Fibroblast of villous mesenchyme (primary cell): ENCODE results near the gene PITPNC1. TPM values are rescaled to one million over a fixed set of nuclear protein-coding genes. Genes with fewer than 3 reads are reported as not detected.
A peak's percentile ranks its signal among the peaks of the same experiment; 100 is the strongest.

Experiments
- DNase-seq: peaks from one replicate; pipeline ENCODE4 v3.0.0-alpha.2; 2010; ENCODE audit warnings: low read depth
- H3K4me3 ChIP-seq: 2 replicates; pipeline ENCODE4 v1.5.1; 2011; ENCODE audit warnings: low read depth, mild to moderate bottlenecking, low read length
- total RNA-seq: library from RNA; depleted of rRNA; stranded (reverse); fragments of >200 nt; gene quantifications from 2 replicates; pipeline ENCODE4 v1.2.3, GENCODE V29; 2012
- TF ChIP-seq, protein P1 (sequence below): IDR thresholded peaks from 2 replicates; pipeline ENCODE4 v1.5.1; 2012; ENCODE audit warnings: low read depth, mild to moderate bottlenecking, low read length; ENCODE audit not compliant: insufficient read depth

PITPNC1 gene
- total RNA-seq, 1 donor: 4.3 TPM

DNA sequence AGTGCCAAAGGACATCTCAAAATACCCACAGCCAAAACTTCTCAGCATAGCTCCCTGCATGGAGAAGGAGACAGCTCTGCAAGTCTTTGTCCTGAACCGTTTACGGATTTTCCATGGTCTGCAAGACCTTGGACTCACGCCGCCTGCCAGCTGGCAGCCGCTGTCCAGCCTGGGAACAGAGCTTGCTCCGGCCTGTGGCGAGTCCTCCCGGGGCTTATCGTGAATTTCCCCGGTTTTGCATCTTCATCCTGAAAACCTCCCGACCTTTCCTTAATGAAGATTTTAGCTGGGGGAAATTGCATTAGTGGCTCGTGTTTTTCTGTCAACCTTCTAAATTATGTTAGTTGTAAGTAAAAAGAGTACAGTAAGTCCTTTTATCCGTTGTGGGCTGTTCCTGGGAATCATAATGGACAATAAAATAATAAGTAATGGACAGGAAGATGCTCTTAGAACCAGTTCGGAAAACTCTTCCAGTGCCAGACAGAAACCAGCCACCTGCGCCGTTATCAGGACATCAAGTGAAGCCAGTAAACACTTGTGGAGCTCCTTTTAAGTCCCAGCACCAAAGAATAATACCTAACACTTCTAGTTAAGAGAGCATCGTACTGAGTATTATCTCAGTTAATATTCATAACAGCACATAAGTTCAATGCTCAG, 228.3 kb downstream of the PITPNC1 start:
- peak; percentile 21 for DNase-seq

DNA sequence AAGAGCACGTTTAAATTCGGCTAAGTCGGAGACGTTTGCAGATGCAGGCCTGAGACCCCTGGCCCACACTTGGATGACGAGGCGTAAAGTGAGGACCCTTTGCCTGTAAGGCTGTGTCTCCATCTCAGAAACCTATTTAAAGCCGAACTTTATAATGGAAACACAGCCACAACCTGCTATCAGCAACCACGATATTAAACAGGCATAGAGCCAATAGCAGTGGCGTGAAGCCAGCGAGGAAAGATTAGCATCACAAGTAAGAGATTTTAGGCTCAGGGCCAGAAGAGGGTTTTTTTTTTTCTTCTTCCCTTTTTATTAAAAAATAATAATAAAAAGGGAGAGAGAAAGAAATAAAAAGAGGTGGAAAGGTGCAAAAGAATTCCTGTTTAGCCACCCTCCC, 229.4 kb downstream of the PITPNC1 start:
- no peak for DNase-seq
- no peak overlapping the region for H3K4me3 ChIP-seq
- TF ChIP-seq, protein P1, sequence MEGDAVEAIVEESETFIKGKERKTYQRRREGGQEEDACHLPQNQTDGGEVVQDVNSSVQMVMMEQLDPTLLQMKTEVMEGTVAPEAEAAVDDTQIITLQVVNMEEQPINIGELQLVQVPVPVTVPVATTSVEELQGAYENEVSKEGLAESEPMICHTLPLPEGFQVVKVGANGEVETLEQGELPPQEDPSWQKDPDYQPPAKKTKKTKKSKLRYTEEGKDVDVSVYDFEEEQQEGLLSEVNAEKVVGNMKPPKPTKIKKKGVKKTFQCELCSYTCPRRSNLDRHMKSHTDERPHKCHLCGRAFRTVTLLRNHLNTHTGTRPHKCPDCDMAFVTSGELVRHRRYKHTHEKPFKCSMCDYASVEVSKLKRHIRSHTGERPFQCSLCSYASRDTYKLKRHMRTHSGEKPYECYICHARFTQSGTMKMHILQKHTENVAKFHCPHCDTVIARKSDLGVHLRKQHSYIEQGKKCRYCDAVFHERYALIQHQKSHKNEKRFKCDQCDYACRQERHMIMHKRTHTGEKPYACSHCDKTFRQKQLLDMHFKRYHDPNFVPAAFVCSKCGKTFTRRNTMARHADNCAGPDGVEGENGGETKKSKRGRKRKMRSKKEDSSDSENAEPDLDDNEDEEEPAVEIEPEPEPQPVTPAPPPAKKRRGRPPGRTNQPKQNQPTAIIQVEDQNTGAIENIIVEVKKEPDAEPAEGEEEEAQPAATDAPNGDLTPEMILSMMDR: no peak

More for the DNA sequence above, 228.3 kb downstream of the PITPNC1 start:
- H3K4me3 ChIP-seq: no peak overlapping the region
- TF ChIP-seq, protein P1: no peak

DNA sequence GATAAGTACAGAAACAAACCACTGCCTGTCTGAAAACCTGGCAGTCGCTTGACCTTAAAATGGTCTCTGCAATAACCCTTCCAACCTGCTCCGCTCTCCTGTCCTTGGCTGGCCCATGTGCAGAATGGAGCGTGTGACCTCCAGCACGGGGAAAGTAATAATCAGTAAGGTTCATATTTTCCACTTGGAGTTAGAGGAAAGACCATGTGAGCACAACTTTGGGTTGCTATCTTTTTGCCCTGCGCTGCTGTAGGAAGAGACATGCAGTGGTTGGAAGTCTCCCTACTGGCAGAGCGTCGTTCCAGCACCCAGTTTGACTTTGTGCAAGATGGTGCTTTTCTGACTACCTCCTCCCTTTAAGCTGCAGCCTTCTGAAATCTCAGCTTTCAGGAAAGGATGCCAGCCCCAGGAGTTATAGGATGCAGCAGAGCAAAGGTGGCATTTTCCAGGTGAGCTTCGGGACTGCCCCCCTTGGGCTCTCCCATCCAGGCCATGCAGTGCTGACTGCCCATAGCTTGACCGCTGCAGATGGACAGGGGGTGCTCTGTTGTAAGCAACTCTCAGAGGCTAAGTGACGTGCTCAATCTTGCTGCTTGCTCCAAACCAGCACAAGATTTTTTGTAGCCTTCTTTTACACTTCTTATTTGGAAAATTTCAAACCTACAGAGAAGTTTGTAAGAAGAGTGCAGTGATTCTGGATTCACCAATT, 230.0 kb downstream of the PITPNC1 start:
- TF ChIP-seq, protein P1: no peak
- DNase-seq: no peak

DNA sequence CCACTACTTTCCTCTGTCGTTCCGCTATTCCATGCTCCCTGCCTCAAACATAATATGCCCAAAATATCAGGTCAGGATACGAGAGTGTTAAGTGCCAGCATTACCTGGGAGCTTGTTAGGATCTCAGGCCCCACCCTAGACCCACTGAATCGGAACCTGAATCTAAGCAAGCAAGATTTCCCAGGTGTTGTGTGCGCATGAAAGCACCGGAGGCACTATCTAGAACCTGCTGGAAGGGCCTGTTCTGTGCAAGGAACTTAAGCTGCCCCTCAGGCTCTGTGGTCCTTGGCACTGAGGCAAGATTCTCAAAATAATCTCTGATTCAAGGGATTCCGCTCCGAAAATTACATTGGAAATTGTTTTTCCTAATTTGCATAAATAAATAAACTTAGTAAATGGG, 233.0 kb downstream of the PITPNC1 start:
- DNase-seq: no peak
- H3K4me3 ChIP-seq: no peak overlapping the region

More for the DNA sequence above, 230.0 kb downstream of the PITPNC1 start:
- no peak overlapping the region for H3K4me3 ChIP-seq

DNA sequence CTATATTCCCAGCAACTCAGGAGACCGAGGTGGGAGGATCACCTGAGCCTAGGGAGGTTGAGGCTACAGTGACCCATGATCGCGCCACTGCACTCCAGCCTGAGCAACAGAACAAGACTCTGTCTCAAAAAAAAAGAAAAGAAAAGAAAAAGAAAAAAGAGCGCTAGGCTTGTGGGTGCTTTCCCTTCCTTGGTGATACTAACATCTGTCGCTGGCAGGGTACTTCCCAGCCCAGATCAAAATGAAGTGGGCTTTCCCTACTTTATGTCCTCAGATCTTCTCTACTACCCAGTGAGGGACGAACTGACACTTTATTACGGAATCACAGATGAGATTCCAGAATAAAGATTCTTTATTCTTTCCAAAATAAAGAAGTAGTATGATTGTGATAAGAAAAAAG, 236.9 kb downstream of the PITPNC1 start:
- TF ChIP-seq, protein P1: no peak

More for the DNA sequence above, 233.0 kb downstream of the PITPNC1 start:
- TF ChIP-seq, protein P1: no peak

DNA sequence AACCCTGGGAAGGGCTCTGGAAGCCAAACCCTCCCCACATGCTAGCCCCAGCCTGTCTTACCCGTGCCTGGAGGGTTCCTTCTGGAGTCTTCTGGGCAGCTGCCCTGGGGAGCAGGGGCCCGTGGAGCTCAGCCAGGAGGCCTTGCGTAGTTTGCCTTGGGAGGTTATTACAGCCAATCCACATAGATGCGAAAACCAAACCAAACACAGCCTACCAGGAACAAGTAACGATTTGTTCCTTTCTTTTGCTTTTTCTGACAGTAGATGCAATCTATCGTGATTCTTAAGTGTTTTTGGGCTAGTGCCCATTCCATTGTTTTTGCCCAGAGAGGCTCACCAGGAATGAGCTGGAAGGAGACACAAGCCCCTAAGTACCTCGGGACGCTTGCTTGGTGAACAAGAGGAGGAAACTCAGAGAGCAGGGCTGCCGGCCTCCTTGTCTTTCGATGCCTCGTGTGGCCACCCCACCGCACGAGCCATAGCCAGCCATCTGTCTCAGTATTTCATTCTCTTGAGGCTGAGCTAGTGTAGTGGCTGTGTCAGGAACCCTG, 238.0 kb downstream of the PITPNC1 start:
- DNase-seq: no peak
- TF ChIP-seq, protein P1: no peak
- no peak overlapping the region for H3K4me3 ChIP-seq

More for the DNA sequence above, 236.9 kb downstream of the PITPNC1 start:
- DNase-seq: no peak
- H3K4me3 ChIP-seq: no peak overlapping the region
